KMS-11 (cell line): Measurements from ENCODE around the gene CTCF.

Experiments used
- H2AFZ ChIP-seq: fragments of 200-600 bp; sonication (generic); 2 replicates; pipeline ENCODE4 v1.6.1; 2016; ENCODE audit warnings: antibody characterized with exemption, mixed run types, low read depth
- H3K27ac ChIP-seq: fragments of 200-600 bp; sonication (generic); 2 replicates; pipeline ENCODE4 v1.6.1; 2016; ENCODE audit warnings: mild to moderate bottlenecking, mixed run types
- H3K27me3 ChIP-seq: fragments of 200-600 bp; sonication (generic); 2 replicates; pipeline ENCODE4 v1.6.1; 2017; ENCODE audit warnings: mild to moderate bottlenecking, low read depth, mixed run types, moderate library complexity; ENCODE audit not compliant: insufficient read depth
- H3K36me3 ChIP-seq: fragments of 200-600 bp; sonication (generic); 2 replicates; pipeline ENCODE4 v1.6.1; 2017; ENCODE audit warnings: mild to moderate bottlenecking, mixed run types; ENCODE audit not compliant: insufficient read depth
- H3K4me1 ChIP-seq: fragments of 200-600 bp; sonication (generic); 2 replicates; pipeline ENCODE4 v1.6.1; 2016; ENCODE audit warnings: mild to moderate bottlenecking, low read depth, mixed run types; ENCODE audit not compliant: poor library complexity, severe bottlenecking
- H3K4me2 ChIP-seq: fragments of 200-600 bp; sonication (generic); 2 replicates; pipeline ENCODE4 v1.7.0; 2016; ENCODE audit warnings: mild to moderate bottlenecking, mixed run types
- H3K4me3 ChIP-seq: fragments of 200-600 bp; sonication (generic); IDR thresholded peaks from 2 replicates; pipeline ENCODE4 v1.6.1; 2017; ENCODE audit warnings: low read depth, low read length, mixed read lengths; ENCODE audit not compliant: insufficient read depth
- H3K79me2 ChIP-seq: fragments of 200-600 bp; sonication (generic); 2 replicates; pipeline ENCODE4 v1.6.1; 2016; ENCODE audit warnings: low read depth, mixed run types; ENCODE audit not compliant: insufficient read depth
- H3K9ac ChIP-seq: fragments of 200-600 bp; sonication (generic); 2 replicates; pipeline ENCODE4 v1.6.1; 2016; ENCODE audit warnings: mild to moderate bottlenecking, mixed run types
- H4K20me1 ChIP-seq: fragments of 200-600 bp; sonication (generic); 2 replicates; pipeline ENCODE4 v1.6.1; 2016; ENCODE audit warnings: mild to moderate bottlenecking, mixed run types; ENCODE audit not compliant: insufficient read depth
- TF ChIP-seq, protein P1 (sequence below): fragments of 200-600 bp; sonication (generic); conservative IDR thresholded peaks from 2 replicates; pipeline ENCODE4 v1.6.1; 2017; ENCODE audit warnings: low read depth, mild to moderate bottlenecking, antibody characterized with exemption, low read length, moderate library complexity, mixed read lengths

CTCF gene

DNA sequence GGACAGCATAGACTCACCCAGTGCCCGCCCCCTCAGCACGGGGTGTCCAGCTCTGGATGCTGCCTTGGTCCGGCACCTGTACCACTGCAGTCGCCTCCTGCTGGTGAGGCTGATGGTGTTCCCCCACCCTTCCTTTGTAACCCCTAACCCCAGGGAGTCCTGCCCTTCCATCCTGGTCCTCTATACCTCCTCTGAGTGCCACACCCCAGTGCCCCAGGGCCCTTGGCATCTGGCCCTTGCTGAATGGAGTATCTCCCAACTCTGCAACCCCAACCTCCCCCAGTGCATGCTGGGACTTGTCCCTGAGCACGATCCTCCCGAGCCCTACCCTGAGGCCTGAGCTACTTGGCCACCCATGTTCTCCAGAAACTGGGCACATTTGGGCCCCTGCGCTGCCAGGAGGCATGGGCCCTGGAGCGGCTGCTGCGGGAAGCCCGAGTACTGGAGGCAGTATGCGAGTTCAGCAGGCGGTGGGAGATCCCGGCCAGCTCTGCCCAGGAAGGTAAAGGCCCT is 17.9 kb upstream of the CTCF start:
- Histone ChIP-seq H3K4me2 (no peak overlapping the region), H2AFZ (no peak overlapping the region), H3K36me3 (no peaks in the 10 kb centered on the region), H3K79me2 (no peaks in the 10 kb centered on the region), H3K9ac (no peak overlapping the region), H4K20me1 (no peaks in the 10 kb centered on the region), H3K27ac (no peak overlapping the region), H3K4me1 (peaks cover 42% of the 10 kb centered on the region), H3K27me3 (no peaks in the 10 kb centered on the region), H3K4me3 (no peak overlapping the region)
- TF ChIP-seq, protein P1, sequence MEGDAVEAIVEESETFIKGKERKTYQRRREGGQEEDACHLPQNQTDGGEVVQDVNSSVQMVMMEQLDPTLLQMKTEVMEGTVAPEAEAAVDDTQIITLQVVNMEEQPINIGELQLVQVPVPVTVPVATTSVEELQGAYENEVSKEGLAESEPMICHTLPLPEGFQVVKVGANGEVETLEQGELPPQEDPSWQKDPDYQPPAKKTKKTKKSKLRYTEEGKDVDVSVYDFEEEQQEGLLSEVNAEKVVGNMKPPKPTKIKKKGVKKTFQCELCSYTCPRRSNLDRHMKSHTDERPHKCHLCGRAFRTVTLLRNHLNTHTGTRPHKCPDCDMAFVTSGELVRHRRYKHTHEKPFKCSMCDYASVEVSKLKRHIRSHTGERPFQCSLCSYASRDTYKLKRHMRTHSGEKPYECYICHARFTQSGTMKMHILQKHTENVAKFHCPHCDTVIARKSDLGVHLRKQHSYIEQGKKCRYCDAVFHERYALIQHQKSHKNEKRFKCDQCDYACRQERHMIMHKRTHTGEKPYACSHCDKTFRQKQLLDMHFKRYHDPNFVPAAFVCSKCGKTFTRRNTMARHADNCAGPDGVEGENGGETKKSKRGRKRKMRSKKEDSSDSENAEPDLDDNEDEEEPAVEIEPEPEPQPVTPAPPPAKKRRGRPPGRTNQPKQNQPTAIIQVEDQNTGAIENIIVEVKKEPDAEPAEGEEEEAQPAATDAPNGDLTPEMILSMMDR, result no peak; the same call in 1 of the 2 replicates

DNA sequence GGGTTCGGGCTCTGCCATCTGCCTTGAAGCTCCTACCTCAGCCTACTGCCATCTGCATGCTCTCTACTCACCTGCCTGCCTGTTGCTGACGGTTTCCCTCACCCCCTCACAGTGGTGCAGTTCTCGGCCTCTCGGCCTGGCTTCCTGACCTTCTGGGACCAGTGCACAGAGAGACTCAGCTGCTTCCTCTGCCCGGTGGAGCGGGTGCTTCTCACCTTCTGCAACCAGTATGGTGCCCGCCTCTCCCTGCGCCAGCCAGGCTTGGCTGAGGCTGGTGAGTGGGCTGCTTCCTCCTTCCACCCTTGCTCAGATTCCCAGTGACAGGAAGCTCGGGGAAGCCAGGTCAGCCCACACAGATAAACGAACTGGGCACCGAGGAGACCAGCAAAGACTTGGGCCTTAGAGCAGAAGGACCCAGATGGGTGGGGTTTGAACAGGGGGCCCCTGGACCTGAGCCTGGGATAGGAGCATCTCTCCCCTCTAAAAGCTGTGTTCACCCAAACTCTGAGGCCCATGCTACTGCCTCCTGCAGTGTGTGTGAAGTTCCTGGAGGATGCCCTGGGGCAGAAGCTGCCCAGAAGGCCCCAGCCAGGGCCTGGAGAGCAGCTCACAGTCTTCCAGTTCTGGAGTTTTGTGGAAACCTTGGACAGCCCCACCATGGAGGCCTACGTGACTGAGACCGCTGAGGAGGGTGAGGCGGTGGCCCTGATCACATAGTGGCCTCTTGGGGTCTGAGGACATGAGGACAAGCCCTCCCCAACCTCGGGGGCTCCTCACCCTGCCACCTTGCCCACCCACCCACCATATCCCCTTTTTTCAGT is 17.3 kb upstream of the CTCF start:
- Histone ChIP-seq H3K27me3 (no peaks in the 10 kb centered on the region), H4K20me1 (no peaks in the 10 kb centered on the region), H3K4me1 (peaks cover 42% of the 10 kb centered on the region), H3K79me2 (no peaks in the 10 kb centered on the region), H3K36me3 (no peaks in the 10 kb centered on the region), H3K4me2 (no peak overlapping the region), H3K27ac (no peak overlapping the region), H2AFZ (no peak overlapping the region), H3K9ac (no peak overlapping the region), H3K4me3 (no peak overlapping the region)
- TF ChIP-seq, protein P1, result no peak

DNA sequence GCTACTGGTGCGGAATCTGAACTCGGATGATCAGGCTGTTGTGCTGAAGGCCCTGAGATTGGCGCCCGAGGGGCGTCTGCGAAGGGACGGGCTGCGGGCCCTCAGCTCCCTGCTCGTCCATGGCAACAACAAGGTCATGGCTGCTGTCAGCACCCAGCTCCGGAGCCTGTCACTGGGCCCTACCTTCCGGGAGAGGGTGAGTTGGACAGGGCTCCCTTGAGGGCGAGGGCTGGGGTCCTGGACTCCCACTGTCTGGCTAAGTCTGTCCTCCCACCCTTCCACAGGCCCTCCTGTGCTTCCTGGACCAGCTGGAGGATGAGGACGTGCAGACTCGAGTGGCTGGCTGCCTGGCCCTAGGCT is 16.7 kb upstream of the CTCF start:
- H3K79me2 ChIP-seq, result no peaks in the 10 kb centered on the region
- H4K20me1 ChIP-seq, result no peaks in the 10 kb centered on the region
- no peaks in the 10 kb centered on the region for H3K36me3 ChIP-seq
- no peaks in the 10 kb centered on the region for H3K27me3 ChIP-seq
- no peak overlapping the region for H3K4me3 ChIP-seq
- H2AFZ ChIP-seq, result no peak overlapping the region
- H3K4me2 ChIP-seq, result no peak overlapping the region
- TF ChIP-seq, protein P1, result no peak
- H3K27ac ChIP-seq, result no peak overlapping the region
- H3K4me1 ChIP-seq, result peaks cover 42% of the 10 kb centered on the region
- no peak overlapping the region for H3K9ac ChIP-seq

DNA sequence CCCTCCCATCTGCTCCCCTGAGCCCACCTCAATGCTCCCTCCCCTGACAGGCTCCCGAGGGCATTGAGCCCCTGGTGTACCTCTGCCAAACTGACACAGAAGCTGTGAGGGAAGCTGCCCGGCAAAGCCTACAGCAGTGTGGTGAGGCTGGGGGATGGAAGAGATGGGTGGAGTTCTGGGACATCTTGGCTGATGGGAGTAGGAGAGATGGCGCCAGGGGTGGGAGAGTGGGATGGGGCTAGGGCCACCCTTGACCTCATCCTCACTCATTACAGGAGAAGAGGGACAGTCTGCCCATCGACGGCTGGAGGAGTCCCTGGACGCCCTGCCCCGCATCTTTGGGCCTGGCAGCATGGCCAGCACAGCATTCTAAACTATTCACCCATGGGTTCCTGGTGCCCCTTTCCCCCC is 16.2 kb upstream of the CTCF start:
- Histone ChIP-seq H3K27ac (no peak overlapping the region), H4K20me1 (no peaks in the 10 kb centered on the region), H2AFZ (no peak overlapping the region), H3K79me2 (no peaks in the 10 kb centered on the region), H3K4me2 (no peak overlapping the region), H3K9ac (no peak overlapping the region), H3K36me3 (no peaks in the 10 kb centered on the region), H3K27me3 (no peaks in the 10 kb centered on the region), H3K4me1 (peaks cover 42% of the 10 kb centered on the region), H3K4me3 (no peak overlapping the region)
- TF ChIP-seq, protein P1, result no peak
